ENCODE measurements around the gene WIPF1.
"Not testable (repeated sequence)": the region's sequence is repeated elsewhere in the genome, so short reads cannot be mapped to it uniquely, and the experiment has no call there.

Gene WIPF1

DNA sequence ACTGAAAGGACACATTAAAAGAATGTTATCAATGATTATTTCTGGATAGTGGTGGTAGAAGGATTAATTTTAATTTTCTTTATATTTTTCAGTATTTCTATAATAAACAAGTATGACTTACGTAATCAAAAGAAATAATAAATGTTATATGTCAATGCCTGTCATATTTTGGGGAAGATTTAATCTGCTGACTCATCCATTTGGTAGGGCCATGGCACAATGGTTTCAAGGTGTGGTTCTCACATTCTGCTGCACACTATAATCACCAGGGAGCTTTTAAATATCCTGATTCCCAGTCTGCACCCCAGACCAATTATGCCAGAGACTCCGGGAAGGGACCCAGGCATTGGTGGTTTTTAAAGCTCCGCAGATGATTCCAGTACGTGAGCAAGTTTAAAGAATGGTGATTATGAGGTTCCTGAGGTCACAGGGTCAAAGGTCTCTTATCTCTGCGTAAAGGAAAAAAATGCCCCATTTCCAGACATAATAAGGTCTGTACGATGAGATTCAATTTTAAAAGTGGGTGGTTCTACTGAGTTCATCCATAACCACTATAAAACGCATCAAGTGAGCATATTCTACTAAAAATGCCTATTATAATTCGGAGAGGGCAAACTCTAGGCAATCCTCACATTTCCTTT is 27.2 kb downstream of the WIPF1 start:
- DNase-seq, result no peak

GRCh38 chr2:174569678-174570077 is 27.9 kb downstream of the WIPF1 start:
- no peak for DNase-seq

GRCh38 chr2:174568425-174568824 is 29.2 kb downstream of the WIPF1 start:
- DNase-seq, result peak; percentile 35 to 39

DNA sequence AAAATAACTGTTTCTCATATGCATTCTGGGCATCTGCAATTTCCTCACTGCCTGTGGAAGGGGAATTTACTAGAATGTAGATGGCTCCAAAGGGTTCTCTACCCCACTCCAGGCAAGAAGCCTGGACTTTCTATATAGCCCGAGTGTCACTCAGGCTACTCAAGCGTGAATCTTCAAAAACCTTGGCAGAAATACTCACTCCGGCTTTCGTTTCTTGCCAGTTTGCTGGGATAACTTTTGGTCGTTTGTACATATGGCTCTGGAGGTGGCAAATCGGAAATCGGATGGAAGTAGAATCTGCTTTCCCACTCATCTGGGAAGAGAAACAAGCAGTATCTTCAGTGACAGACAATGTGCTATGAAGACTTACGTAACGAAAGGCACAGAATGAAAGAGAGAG is 30.7 kb downstream of the WIPF1 start:
- DNase-seq, result no peak

- DNase-seq, result no peak
These were observed 33.9 kb downstream of the WIPF1 start for GRCh38 chr2:174563530-174564282.

- DNase-seq, result no peak
These were observed 35.6 kb downstream of the WIPF1 start for GRCh38 chr2:174561972-174562370.

- no peak for DNase-seq
These were observed 36.2 kb downstream of the WIPF1 start for GRCh38 chr2:174561283-174561971.

GRCh38 chr2:174560737-174561136 is 36.9 kb downstream of the WIPF1 start:
- DNase-seq, result no peak

DNA sequence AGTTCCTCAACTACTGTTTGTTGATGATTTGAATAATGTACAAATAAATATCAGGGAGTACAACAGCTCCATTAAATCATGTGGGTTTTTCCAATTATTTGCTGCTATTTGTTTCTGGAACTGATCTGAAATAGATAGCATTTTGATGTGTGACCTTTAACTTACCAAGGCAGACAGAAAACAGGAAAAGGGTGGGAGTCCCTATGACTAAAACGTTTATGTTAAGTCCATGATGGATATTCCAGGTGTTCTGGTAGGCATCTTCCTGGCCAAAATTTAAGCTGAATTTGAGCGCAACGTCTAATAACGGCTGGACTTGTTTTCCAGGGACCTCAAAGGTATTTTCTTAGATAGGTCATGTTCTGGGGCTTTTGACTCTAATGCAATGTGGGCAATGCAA is 41.6 kb downstream of the WIPF1 start:
- no peak for DNase-seq

DNA sequence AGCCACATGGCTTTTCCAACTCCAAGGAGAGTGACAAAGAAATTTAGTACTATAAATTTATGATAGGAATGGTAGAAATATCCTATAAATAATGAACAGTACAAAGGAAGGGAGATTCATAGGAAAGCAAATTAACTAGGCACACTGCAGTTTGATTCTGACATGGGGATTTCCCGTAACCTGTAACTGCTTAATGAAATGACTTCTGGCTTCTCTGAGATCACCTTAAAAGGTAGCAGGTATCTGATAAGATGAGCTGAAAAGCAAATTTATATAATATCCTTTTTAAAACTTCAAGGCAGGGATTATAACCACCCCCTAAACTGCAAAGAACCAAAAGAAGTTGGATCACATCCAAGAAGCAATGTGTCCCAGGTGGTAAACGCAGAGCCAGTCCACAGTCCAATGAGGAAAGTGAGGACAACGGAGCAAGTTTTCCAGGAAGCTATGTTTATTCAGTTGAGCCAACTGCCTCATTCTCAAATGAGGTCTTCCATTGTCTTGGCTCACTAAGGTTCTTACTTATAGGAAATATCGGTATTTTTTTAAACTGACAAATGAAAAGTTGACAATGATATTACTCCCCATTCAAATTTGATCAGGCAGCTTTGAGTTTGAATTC is 43.0 kb downstream of the WIPF1 start:
- no peak for DNase-seq

DNA sequence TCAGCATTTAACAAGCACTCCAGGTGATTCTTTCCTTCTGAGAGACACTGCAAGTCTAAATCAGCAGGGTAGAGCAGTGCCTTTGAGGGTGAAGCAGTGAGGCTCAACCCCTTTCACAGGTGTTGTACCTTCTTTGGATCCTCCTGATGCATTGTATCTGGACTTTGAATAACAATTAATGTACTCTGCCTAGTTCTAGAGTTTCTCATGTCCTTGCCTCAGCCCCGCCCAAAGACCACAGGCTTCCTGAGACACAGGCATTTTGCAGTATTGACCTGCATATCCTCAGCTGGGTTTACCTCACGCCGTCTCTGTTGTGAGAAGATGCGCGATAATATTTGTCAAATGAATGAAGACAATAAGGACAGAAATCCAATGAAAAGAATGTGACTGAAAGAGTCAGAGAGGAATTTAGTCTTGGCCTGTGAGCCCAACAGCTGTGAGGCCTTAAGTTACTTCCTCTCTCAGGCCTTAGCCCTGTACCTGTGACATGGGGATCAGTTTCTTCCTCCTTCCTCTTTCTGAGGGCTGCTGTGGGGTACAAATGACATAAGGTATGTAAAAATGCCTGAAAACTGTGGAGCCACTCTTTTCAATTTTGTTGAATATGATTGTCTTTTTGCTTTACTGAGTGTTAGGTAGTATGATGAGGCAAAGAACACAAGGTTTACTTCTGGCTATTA is 43.7 kb downstream of the WIPF1 start:
- DNase-seq, result no peak

- DNase-seq, result no peak
These were observed 44.7 kb downstream of the WIPF1 start for GRCh38 chr2:174552880-174553279.

DNA sequence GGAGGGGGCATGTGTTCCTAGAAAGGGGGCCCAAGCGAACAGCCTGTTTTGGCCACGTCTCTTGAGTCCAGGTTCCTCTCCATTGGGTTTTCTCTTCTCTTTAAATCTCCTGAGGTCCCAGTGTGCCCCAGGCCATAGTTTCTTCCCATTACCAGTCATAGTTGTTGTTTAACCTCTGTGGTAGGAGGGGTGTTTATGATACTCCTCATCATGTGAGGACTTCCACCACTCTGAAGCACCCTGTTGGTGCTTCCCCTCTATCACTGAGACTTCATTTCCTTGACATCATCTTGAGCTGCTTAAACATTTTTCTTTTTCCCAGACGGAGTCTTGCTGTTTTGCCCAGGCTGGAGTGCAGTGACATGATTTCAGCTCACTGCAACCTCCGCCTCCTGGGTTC is 45.9 kb downstream of the WIPF1 start:
- no peak for DNase-seq

GRCh38 chr2:174548646-174549045 is 49.0 kb downstream of the WIPF1 start:
- not testable (repeated sequence) for DNase-seq

- DNase-seq, result not testable (repeated sequence)
These were observed 49.6 kb downstream of the WIPF1 start for GRCh38 chr2:174548021-174548420.

DNA sequence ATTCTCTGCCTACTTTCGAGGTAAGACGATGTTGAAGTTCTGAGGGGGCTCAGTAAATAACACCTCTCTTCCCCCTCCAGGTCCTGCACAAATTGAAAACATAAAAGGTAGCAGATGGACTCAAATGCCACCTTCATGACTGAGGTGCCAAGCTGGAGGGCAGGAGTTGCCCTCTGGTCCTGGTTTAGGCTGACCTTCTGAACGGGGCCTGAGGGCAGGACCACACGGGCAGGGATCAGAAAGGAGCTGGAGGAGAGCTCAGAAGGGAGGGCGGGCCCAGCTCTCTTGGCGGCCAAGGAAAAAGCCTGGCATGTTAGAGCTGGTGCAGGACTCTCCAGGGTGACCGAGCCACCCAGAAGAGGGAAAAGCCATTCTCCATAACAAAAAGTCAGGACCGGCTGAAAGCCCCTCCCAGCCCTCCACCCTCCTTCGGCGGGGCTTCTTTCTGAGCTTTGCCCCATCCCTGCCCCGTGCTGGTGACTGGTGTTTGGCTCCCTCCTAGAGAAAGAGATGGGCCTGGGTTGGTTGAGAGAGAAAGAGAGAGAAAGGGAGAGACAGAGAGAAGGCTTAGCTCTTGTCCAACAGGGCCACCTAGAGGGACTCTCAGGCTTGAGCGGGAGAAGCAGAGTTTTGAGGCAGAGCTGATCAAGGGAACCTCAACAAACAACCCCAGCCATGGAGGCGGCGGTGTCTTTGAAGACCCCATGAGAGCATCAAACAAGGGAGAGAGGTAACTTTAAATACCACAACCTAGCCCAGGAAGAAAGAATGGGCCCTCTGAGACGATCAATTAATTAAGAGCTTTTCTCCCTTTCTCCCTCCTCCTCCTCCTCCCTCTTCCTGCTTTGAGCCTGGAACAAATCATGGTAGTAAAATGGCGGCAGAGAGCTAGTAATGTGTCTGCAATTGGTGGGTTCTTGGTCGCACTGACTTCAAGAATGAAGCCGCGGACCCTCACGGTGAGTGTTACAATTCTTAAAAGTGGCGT is 50.8 kb downstream of the WIPF1 start:
- DNase-seq, result peak; percentile 52 to 53

GRCh38 chr2:174545240-174545639 is 52.4 kb downstream of the WIPF1 start:
- no peak for DNase-seq

GRCh38 chr2:174544802-174545201 is 52.8 kb downstream of the WIPF1 start:
- no peak for DNase-seq

- no peak for DNase-seq
These were observed 53.4 kb downstream of the WIPF1 start for GRCh38 chr2:174544156-174544555.

DNA sequence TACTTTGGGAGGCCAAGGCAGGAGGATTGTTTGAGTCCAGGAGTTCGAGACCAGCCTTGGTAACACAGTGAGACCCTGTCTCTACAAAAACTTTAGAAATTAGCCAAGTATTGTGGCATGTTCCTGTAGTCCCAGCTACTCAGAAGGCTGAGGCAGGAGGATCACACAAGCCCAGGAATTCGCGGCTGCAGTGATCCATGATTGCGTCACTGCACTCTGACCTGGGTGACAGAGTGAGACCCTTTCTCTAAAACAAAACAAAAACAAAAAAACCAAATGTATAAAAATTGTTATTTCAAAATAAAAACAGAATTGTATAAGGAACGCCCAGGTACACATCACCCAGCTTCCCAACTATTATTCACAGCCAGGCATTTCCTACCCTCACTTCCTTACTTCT is 56.7 kb downstream of the WIPF1 start:
- no peak for DNase-seq
